HEK293 (cell line): Measurements from ENCODE around the gene MFSD2A.

Experiments
- CTCF ChIP-seq: fragments of 450-650 bp; formaldehyde crosslinking; IDR thresholded peaks from 2 replicates; pipeline ENCODE4 v1.5.1; 2016; ENCODE audit warnings: missing biosample characterization, missing genetic modification characterization
- GFI1B ChIP-seq: fragments of 450-650 bp; formaldehyde crosslinking; IDR thresholded peaks from 2 replicates; pipeline ENCODE4 v1.5.1; 2016; ENCODE audit warnings: missing biosample characterization, missing genetic modification characterization
- TCF7L2 ChIP-seq: IDR thresholded peaks from 2 replicates; pipeline ENCODE4 v1.6.1; 2011; ENCODE audit warnings: low read depth, mild to moderate bottlenecking, inconsistent platforms, low read length, moderate library complexity, borderline replicate concordance
- YY1 ChIP-seq: fragments of 450-650 bp; formaldehyde crosslinking; IDR thresholded peaks from 2 replicates; pipeline ENCODE4 v1.5.1; 2018; ENCODE audit warnings: missing biosample characterization, missing genetic modification characterization
- ZNF10 ChIP-seq: fragments of 450-650 bp; formaldehyde crosslinking; IDR thresholded peaks from 2 replicates; pipeline ENCODE4 v1.5.1; 2017; ENCODE audit warnings: missing biosample characterization, missing genetic modification characterization
- ZNF292 ChIP-seq: fragments of 450-650 bp; formaldehyde crosslinking; IDR thresholded peaks from 2 replicates; pipeline ENCODE4 v1.5.1; 2016; ENCODE audit warnings: low read depth, missing biosample characterization, missing genetic modification characterization, borderline replicate concordance
- TF ChIP-seq, protein P1 (sequence below): fragments of 450-650 bp; formaldehyde crosslinking; IDR thresholded peaks from 2 replicates; pipeline ENCODE4 v1.5.1; 2016; ENCODE audit warnings: missing biosample characterization, missing genetic modification characterization, low read depth

GRCh38 chr1:39947260-39947659 is 7.7 kb upstream of the MFSD2A start:
- TF ChIP-seq ZNF10 (tag by site-specific recombination): no peak
- TF ChIP-seq TCF7L2: no peak
- TF ChIP-seq GFI1B (tag by site-specific recombination): no peak
- no peak for TF ChIP-seq CTCF (tag by site-specific recombination)
- TF ChIP-seq, protein P1, sequence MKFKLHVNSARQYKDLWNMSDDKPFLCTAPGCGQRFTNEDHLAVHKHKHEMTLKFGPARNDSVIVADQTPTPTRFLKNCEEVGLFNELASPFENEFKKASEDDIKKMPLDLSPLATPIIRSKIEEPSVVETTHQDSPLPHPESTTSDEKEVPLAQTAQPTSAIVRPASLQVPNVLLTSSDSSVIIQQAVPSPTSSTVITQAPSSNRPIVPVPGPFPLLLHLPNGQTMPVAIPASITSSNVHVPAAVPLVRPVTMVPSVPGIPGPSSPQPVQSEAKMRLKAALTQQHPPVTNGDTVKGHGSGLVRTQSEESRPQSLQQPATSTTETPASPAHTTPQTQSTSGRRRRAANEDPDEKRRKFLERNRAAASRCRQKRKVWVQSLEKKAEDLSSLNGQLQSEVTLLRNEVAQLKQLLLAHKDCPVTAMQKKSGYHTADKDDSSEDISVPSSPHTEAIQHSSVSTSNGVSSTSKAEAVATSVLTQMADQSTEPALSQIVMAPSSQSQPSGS (tag by site-specific recombination): no peak
- TF ChIP-seq YY1 (tag by site-specific recombination): no peak
- no peak for TF ChIP-seq ZNF292 (tag by site-specific recombination)
